OCI-LY1 (cell line): ENCODE measurements around the gene OR51S1.

Source experiments
- CTCF ChIP-seq: fragments of 200-600 bp; sonication (generic), shearing (Covaris generic); IDR thresholded peaks from 2 replicates; pipeline ENCODE4 v1.5.1; 2017; ENCODE audit warnings: mild to moderate bottlenecking, antibody characterized with exemption, low read length, moderate library complexity, mixed read lengths
- EZH2 ChIP-seq: fragments of 200-600 bp; sonication (generic), shearing (Covaris generic); IDR thresholded peaks from 2 replicates; pipeline ENCODE4 v1.8.0; 2017; ENCODE audit warnings: borderline replicate concordance, mixed run types, mild to moderate bottlenecking, antibody characterized with exemption, low read length, moderate library complexity, mixed read lengths

- TF ChIP-seq CTCF, result no peak
- no peak for TF ChIP-seq EZH2
Measured at GRCh38 chr11:4830346-4830745, 18.7 kb downstream of the OR51S1 start.
